GM12878 (cell line): ENCODE results near the gene SEL1L. TPM values are rescaled to one million over a fixed set of nuclear protein-coding genes. Genes with fewer than 3 reads are reported as not detected.

Experiments
- ATAC-seq: fragments of 200-7000 bp; cut with Tn5 transposase; 3 replicates; pipeline ENCODE4 v1.9.1; 2020; ENCODE audit warnings: mild to moderate bottlenecking, moderate library complexity
- BruUV-seq: library from RNA; stranded (reverse); fragments of 400-500 nt; replicated peaks from 2 replicates; lab custom pipeline; 2021; lab: Mats Ljungman, UMichigan
- CTCF ChIA-PET: fragments of 300-600 bp; sonication (Branson Sonifier 250); formaldehyde crosslinking; extraction: SDS; loops from one replicate; lab custom pipeline; 2021; ENCODE audit warnings: inconsistent platforms; lab: Yijun Ruan, JAX
- POLR2A ChIA-PET: fragments of 350-600 bp; formaldehyde crosslinking; extraction: SDS; loops from one replicate; lab custom pipeline; 2021; ENCODE audit warnings: inconsistent platforms; lab: Charles Lee
- RAD21 ChIA-PET: fragments of 300-600 bp; sonication (Branson Sonifier 250); formaldehyde crosslinking; loops from one replicate; lab custom pipeline; 2023; ENCODE audit warnings: antibody characterized with exemption; ENCODE audit not compliant: unreplicated experiment; lab: Charles Lee
- SMC1A ChIA-PET: fragments of 300-600 bp; sonication (Branson Sonifier 250); formaldehyde crosslinking; loops from one replicate; lab custom pipeline; 2023; ENCODE audit not compliant: unreplicated experiment, uncharacterized antibody; lab: Charles Lee
- DNase-seq: peaks from one replicate; pipeline ENCODE4 v3.0.0-alpha.2; 2011; ENCODE audit warnings: low read depth, low spot score
- FAIRE-seq: peaks from 3 replicates; lab custom pipeline; 2011; peaks lifted over from hg19 to GRCh38; lab: Jason Lieb, UNC
- H2AFZ ChIP-seq: 2 replicates; pipeline ENCODE4 v1.6.0; 2011; ENCODE audit warnings: low read depth, low read length, control low read depth; ENCODE audit not compliant: control insufficient read depth
- H3K27ac ChIP-seq: 2 replicates; pipeline ENCODE4 v1.5.1; 2011; ENCODE audit warnings: control low read depth; ENCODE audit not compliant: control insufficient read depth, insufficient read depth
- H3K27me3 ChIP-seq, 2 experiments: replicated peaks in 1 of 2; 2 replicates each; pipeline versions ENCODE4 v1.6.0 to v1.6.1; 2011; ENCODE audit warnings: low read length in 1 of 2; ENCODE audit not compliant: control insufficient read depth in 2 of 2, insufficient read depth in 2 of 2
- H3K36me3 ChIP-seq, 2 experiments: 2 replicates each; pipeline ENCODE4 v1.5.1; 2011; ENCODE audit warnings: low read length in 1 of 2; ENCODE audit not compliant: control insufficient read depth in 2 of 2, insufficient read depth in 2 of 2
- H3K4me1 ChIP-seq: 2 replicates; pipeline ENCODE4 v1.6.1; 2011; ENCODE audit warnings: mild to moderate bottlenecking, low read length, moderate library complexity, mixed read lengths; ENCODE audit not compliant: control insufficient read depth, insufficient read depth
- H3K4me2 ChIP-seq: 2 replicates; pipeline ENCODE4 v1.6.0; 2011; ENCODE audit warnings: control low read depth; ENCODE audit not compliant: control insufficient read depth, insufficient read depth
- H3K4me3 ChIP-seq: fragments of 200-600 bp; sonication (generic); 2 replicates; pipeline ENCODE4 v1.5.1; 2016
- H3K79me2 ChIP-seq: 2 replicates; pipeline ENCODE4 v1.6.0; 2011; ENCODE audit warnings: low read length; ENCODE audit not compliant: control insufficient read depth, insufficient read depth
- H3K9ac ChIP-seq: 2 replicates; pipeline ENCODE4 v1.8.0; 2011; ENCODE audit warnings: low read length, control low read depth, mixed read lengths; ENCODE audit not compliant: control insufficient read depth, insufficient read depth
- H3K9me3 ChIP-seq: replicated peaks from 3 replicates; pipeline ENCODE4 v1.5.1; 2011; ENCODE audit warnings: mild to moderate bottlenecking, low read length; ENCODE audit not compliant: control insufficient read depth, insufficient read depth
- H4K20me1 ChIP-seq: 2 replicates; pipeline ENCODE4 v1.6.0; 2011; ENCODE audit not compliant: control insufficient read depth, insufficient read depth
- NR2F1 ChIP-seq: fragments of 450-650 bp; conservative IDR thresholded peaks from 2 replicates; pipeline ENCODE4 v1.6.1; 2017; ENCODE audit warnings: mild to moderate bottlenecking
- POLR2A ChIP-seq: IDR thresholded peaks from 2 replicates; pipeline ENCODE4 v1.6.1; 2011; ENCODE audit warnings: low read depth, mild to moderate bottlenecking, low read length
- WGBS: methylation state at CpG from one replicate; pipeline ENCODE4 v1.1.6; 2016; ENCODE audit warnings: low lambda C conversion rate; ENCODE audit not compliant: insufficient replicate concordance, insufficient coverage; ENCODE audit errors: missing lambda C conversion rate; 5-methylcytosine and 5-hydroxymethylcytosine counted together
- in situ Hi-C: fragments of 300-500 bp; cut with MboI; formaldehyde crosslinking; loops from 9 replicates; pipeline ENCODE4 v1.14.3; 2018; ENCODE audit warnings: mixed read lengths
- intact Hi-C: fragments of 100-400 bp; cut with micrococcal nuclease; formaldehyde crosslinking; loops from one replicate; pipeline ENCODE4 v1.14.2; 2022; ENCODE audit not compliant: unreplicated experiment
- polyA plus RNA-seq, 11 experiments: library from polyadenylated mRNA; depleted of rRNA in 4 of 11; unstranded in 6 of 11; stranded (reverse) in 5 of 11; fragments of >200 nt; fragmentation: Nextera tagmentation in 4 of 11; fragmentation: Illumina TruSeq in 1 of 11; extraction: Ambion mirVana in 4 of 11; extraction: Trizol in 1 of 11; gene quantifications; 1 replicate in 1 of 11; 2 replicates in 10 of 11; pipeline versions ENCODE4 v1.2.1 to v1.2.3, GENCODE V29; 2011 to 2016; ENCODE audit warnings: inconsistent platforms in 2 of 11, missing spikeins in 2 of 11, low read depth in 1 of 11
- total RNA-seq, 4 experiments: library from RNA; depleted of rRNA in 3 of 4; stranded (reverse); fragments of >200 nt in 3 of 4; fragmentation: Illumina TruSeq in 1 of 4; extraction: Trizol in 1 of 4; gene quantifications; 2 replicates each; pipeline versions ENCODE4 v1.2.1 to v1.2.3, GENCODE V29; 2013 to 2021
- TF ChIP-seq, protein P1 (sequence below): fragments of 450-650 bp; formaldehyde crosslinking; IDR thresholded peaks from 2 replicates; pipeline ENCODE4 v1.4.0; 2020; ENCODE audit warnings: mild to moderate bottlenecking, moderate library complexity

The SEL1L gene
- total and polyA plus RNA-seq, 10 of the 15 experiments (the other 5 are each of a cell fraction or from before 2014, with no cell fraction given): 13.4 to 57.2 (median 31.7) TPM

DNA sequence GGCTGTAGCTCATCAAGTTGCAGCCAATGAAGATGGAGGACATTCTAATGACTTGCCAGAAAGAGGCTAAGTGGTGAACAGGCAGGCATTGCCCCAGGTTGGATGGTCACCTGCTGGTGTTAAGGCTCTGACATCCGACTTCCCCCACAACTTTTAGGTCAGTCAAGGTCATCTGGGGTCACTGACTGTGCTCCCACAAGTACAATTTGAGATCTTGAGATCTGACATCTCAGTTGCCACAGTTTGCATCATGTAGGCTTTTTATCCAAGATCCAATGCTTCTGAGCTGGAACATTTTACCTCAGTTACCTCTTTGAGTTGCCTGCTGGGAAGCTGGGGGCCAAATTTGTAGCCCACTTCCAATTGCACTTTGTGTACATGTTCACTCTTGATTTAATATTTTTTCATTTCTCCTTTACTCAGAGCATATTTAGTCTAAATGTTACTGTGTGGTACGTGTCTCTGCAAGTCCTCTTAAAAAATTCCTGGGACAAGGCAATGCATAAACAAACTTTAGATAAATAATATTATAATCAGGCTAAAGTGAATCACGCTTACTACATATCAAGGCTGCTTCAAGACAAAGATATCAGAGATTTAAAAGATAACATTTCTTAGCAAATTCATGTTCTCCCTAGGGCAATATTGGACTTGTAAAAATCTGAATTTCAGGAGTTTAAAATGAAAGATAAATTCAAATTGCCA, 61.4 kb downstream of the SEL1L start:
- in situ Hi-C loops (no loop called here), intact Hi-C loops (no loop called here)
- Histone ChIP-seq H2AFZ (no peak overlapping the region), H4K20me1 (no peaks in the 10 kb centered on the region), H3K27ac (peak overlapping the region; percentile 97), H3K79me2 (peaks cover 2% of the 10 kb centered on the region; the same call in 1 of the 2 replicates), H3K9me3 (no peaks in the 10 kb centered on the region), H3K27me3 (no peaks in the 10 kb centered on the region), H3K4me2 (peak overlapping the region; percentile 27; the same call in 1 of the 2 replicates), H3K4me1 (peaks cover 54% of the 10 kb centered on the region), H3K9ac (no peak overlapping the region), H3K36me3 (peaks cover 5 to 8% of the 10 kb centered on the region in 2 experiments)
- RAD21 ChIA-PET: interaction anchor here (0.9 kb wide), 1 partner anchor 253 kb away, joined by 3 read pairs; no protein-coding TSS in a partner anchor
- POLR2A ChIA-PET: interaction anchor here (0.6 to 0.8 kb wide), 2 partner anchors 10 to 16 kb away, joined by 3 to 4 read pairs; no protein-coding TSS in a partner anchor
- no peak for ATAC-seq
- DNase-seq: no peak
- FAIRE-seq: no peak
- TF ChIP-seq, protein P1, sequence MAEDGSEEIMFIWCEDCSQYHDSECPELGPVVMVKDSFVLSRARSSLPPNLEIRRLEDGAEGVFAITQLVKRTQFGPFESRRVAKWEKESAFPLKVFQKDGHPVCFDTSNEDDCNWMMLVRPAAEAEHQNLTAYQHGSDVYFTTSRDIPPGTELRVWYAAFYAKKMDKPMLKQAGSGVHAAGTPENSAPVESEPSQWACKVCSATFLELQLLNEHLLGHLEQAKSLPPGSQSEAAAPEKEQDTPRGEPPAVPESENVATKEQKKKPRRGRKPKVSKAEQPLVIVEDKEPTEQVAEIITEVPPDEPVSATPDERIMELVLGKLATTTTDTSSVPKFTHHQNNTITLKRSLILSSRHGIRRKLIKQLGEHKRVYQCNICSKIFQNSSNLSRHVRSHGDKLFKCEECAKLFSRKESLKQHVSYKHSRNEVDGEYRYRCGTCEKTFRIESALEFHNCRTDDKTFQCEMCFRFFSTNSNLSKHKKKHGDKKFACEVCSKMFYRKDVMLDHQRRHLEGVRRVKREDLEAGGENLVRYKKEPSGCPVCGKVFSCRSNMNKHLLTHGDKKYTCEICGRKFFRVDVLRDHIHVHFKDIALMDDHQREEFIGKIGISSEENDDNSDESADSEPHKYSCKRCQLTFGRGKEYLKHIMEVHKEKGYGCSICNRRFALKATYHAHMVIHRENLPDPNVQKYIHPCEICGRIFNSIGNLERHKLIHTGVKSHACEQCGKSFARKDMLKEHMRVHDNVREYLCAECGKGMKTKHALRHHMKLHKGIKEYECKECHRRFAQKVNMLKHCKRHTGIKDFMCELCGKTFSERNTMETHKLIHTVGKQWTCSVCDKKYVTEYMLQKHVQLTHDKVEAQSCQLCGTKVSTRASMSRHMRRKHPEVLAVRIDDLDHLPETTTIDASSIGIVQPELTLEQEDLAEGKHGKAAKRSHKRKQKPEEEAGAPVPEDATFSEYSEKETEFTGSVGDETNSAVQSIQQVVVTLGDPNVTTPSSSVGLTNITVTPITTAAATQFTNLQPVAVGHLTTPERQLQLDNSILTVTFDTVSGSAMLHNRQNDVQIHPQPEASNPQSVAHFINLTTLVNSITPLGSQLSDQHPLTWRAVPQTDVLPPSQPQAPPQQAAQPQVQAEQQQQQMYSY (CRISPR knock-in tag): no peak
- TF ChIP-seq POLR2A (no peak), NR2F1 (peak; percentile 47)
- TF ChIP-seq, all 136 proteins: peak for 1
- ChIA-PET SMC1A (interaction anchor here (0.6 to 1.8 kb wide), 7 partner anchors 8 to 484 kb away, joined by 3 to 7 read pairs (median 4); no protein-coding TSS in a partner anchor), CTCF (interaction anchor here (1.0 to 1.5 kb wide), 3 partner anchors 8 to 17 kb away, joined by 3 to 8 read pairs (median 4); no protein-coding TSS in a partner anchor)
- no TSS peak for BruUV-seq
- 70% methylated on average over 3 of the region's 3 CpGs for WGBS
- H3K4me3 ChIP-seq: no peak overlapping the region
